Activated effector memory CD4-positive, alpha-beta T cell treated with anti-CD3 and anti-CD28 coated beads, Interleukin-2, amount 50 U/mL, for 16 hours (primary cell): ENCODE measurements around the gene FGF18.
A peak's percentile ranks its signal among the peaks of the same experiment; 100 is the strongest.
"Not testable (repeated sequence)": the region's sequence is repeated elsewhere in the genome, so short reads cannot be mapped to it uniquely, and the experiment has no call there.

ENCODE experiments used
- DNase-seq: peaks from one replicate; pipeline ENCODE4 v3.0.0-alpha.2; 2020

Gene FGF18

GRCh38 chr5:171401167-171401947 lies 18.1 kb upstream of the FGF18 start:
- no peak for DNase-seq

GRCh38 chr5:171402751-171403150 lies 16.7 kb upstream of the FGF18 start:
- DNase-seq, result not testable (repeated sequence)

GRCh38 chr5:171405615-171406014 lies 13.8 kb upstream of the FGF18 start:
- no peak for DNase-seq

- DNase-seq, result no peak
Measured at GRCh38 chr5:171407234-171407633, 12.2 kb upstream of the FGF18 start.

GRCh38 chr5:171409164-171410136 lies 10.0 kb upstream of the FGF18 start:
- no peak for DNase-seq

GRCh38 chr5:171410181-171410580 lies 9.3 kb upstream of the FGF18 start:
- no peak for DNase-seq

GRCh38 chr5:171412186-171412585 lies 7.3 kb upstream of the FGF18 start:
- no peak for DNase-seq

- DNase-seq, result no peak
Measured at GRCh38 chr5:171413153-171413910, 6.1 kb upstream of the FGF18 start.

GRCh38 chr5:171413993-171414392 lies 5.5 kb upstream of the FGF18 start:
- not testable (repeated sequence) for DNase-seq

GRCh38 chr5:171415115-171415730 lies 4.2 kb upstream of the FGF18 start:
- DNase-seq, result no peak

GRCh38 chr5:171416160-171417049 lies 3.0 kb upstream of the FGF18 start:
- DNase-seq, result no peak

- peak; percentile 83 for DNase-seq
Measured at GRCh38 chr5:171418316-171418981, 998 bp upstream of the FGF18 start.

GRCh38 chr5:171419688-171420430 lies 412 bp downstream of the FGF18 start:
- DNase-seq, result peak; percentile 69

GRCh38 chr5:171420431-171421241 lies 1.2 kb downstream of the FGF18 start:
- DNase-seq, result peak; percentile 56

GRCh38 chr5:171421331-171422262 lies 2.1 kb downstream of the FGF18 start:
- peak; percentile 59 for DNase-seq

GRCh38 chr5:171422495-171422894 lies 3.0 kb downstream of the FGF18 start:
- DNase-seq, result peak; percentile 53

GRCh38 chr5:171422902-171423663 lies 3.6 kb downstream of the FGF18 start:
- DNase-seq, result peak; percentile 42
